Neural progenitor cell (in vitro differentiated cells): Measurements from ENCODE around the gene SASS6.

Experiments used
- EZH2 ChIP-seq: fragments of 200-600 bp; sonication (generic); IDR thresholded peaks from 2 replicates; pipeline ENCODE4 v1.6.1; 2017; ENCODE audit warnings: antibody characterized with exemption, mild to moderate bottlenecking, moderate library complexity
- EZH2phosphoT487 ChIP-seq: fragments of 200-600 bp; sonication (generic); IDR thresholded peaks from 2 replicates; pipeline ENCODE4 v1.6.1; 2017; ENCODE audit warnings: antibody characterized with exemption
- TF ChIP-seq, protein P1 (sequence below): fragments of 200-600 bp; sonication (generic); IDR thresholded peaks from 2 replicates; pipeline ENCODE4 v1.5.1; 2017; ENCODE audit warnings: antibody characterized with exemption, mild to moderate bottlenecking

DNA sequence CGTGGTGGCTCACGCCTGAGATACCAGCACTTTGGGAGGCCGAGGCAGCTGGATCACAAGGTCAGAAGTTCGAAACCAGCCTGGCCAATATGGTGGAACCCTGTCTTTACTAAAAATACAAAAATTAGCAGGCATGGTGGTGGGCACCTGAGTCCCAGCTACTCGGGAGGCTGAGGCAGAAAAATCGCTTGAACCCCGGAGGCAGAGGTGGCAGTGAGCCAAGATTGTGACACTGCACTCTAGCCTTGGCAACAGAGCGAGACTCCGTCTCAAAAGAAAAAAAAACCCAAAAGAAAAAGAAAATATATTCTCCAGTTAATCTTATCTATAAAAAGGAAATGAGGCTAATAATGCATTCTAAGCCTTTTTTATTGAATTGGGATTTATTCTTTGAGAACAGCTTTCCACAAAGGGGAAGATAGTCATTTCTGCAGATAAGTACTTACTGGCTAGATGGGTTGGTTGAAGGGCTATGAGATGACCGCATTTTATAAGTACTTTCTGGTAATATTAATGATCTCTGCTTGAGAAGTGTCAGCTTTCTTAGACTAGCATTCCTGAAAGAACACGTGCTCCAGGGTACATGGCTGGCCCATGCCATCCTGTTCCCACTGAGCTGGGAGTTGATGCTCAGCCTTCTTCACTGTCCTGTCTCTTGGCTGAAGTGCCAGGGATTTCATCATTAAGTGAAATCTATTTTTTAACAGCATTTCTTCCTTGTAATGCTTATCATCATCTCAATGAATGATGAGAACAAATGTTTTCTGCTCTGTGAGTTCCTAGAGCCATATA, 57.9 kb downstream of the SASS6 start:
- TF ChIP-seq, protein P1, sequence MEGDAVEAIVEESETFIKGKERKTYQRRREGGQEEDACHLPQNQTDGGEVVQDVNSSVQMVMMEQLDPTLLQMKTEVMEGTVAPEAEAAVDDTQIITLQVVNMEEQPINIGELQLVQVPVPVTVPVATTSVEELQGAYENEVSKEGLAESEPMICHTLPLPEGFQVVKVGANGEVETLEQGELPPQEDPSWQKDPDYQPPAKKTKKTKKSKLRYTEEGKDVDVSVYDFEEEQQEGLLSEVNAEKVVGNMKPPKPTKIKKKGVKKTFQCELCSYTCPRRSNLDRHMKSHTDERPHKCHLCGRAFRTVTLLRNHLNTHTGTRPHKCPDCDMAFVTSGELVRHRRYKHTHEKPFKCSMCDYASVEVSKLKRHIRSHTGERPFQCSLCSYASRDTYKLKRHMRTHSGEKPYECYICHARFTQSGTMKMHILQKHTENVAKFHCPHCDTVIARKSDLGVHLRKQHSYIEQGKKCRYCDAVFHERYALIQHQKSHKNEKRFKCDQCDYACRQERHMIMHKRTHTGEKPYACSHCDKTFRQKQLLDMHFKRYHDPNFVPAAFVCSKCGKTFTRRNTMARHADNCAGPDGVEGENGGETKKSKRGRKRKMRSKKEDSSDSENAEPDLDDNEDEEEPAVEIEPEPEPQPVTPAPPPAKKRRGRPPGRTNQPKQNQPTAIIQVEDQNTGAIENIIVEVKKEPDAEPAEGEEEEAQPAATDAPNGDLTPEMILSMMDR: no peak
- TF ChIP-seq EZH2 (no peak), EZH2phosphoT487 (no peak)
